D721Med (cell line): ENCODE measurements around the gene SECTM1.

Source experiments
- DNase-seq: peaks from one replicate; pipeline ENCODE4 v3.0.0; 2011; ENCODE audit warnings: low spot score; ENCODE audit not compliant: insufficient read length
- FAIRE-seq: peaks from 2 replicates; lab custom pipeline; 2011; peaks lifted over from hg19 to GRCh38; lab: Jason Lieb, UNC
- TF ChIP-seq, protein P1 (sequence below): IDR thresholded peaks from 2 replicates; pipeline ENCODE4 v1.5.1; 2012; ENCODE audit warnings: mild to moderate bottlenecking, control low read depth; ENCODE audit not compliant: insufficient read depth; ENCODE audit errors: missing control alignments

Gene SECTM1

DNA sequence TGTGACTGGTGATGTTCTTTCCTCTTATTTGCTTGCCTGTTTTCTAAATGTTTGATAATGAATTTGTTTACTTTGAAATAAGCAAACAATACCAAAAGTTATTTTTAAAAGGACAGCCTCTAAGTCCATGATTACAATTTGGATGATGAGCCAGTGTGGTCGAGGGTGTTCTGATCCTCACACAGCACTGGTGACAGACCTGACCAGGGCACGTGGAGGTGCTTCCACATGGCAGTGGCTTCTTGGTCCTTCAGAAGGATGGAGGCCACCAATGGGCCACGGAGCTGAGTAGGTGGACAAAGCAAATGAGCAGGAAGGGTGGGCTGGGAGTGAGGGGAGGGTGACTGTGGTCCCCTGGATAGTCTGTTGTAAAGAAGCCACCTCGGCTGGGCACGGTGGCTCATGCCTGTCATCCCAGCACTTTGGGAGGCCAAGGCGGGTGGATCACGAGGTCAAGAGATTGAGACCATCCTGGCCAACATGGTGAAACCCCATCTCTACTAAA, 21.3 kb upstream of the SECTM1 start:
- TF ChIP-seq, protein P1, sequence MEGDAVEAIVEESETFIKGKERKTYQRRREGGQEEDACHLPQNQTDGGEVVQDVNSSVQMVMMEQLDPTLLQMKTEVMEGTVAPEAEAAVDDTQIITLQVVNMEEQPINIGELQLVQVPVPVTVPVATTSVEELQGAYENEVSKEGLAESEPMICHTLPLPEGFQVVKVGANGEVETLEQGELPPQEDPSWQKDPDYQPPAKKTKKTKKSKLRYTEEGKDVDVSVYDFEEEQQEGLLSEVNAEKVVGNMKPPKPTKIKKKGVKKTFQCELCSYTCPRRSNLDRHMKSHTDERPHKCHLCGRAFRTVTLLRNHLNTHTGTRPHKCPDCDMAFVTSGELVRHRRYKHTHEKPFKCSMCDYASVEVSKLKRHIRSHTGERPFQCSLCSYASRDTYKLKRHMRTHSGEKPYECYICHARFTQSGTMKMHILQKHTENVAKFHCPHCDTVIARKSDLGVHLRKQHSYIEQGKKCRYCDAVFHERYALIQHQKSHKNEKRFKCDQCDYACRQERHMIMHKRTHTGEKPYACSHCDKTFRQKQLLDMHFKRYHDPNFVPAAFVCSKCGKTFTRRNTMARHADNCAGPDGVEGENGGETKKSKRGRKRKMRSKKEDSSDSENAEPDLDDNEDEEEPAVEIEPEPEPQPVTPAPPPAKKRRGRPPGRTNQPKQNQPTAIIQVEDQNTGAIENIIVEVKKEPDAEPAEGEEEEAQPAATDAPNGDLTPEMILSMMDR = no peak
- no peak for FAIRE-seq
- DNase-seq = no peak

DNA sequence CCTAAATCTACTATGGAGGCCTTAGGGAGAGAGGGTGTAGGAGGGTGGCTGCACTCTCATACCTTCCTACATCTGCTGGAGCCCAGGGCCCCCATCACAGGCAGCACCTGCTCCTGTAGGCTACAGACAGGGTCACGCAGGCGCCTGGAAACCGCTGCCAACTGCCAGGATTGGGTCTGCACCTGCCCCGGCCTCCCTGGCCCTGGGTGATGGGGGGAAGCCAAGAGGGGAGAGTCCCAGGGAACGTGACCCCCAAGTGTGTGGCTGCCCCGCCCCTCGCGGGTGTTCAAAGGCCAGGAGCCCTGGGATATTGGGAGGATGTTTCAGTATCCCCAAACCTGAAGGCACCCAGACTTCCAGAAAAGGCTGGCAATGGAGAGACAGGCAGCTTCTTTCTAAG, 19.9 kb upstream of the SECTM1 start:
- DNase-seq = no peak
- TF ChIP-seq, protein P1 = no peak
- no peak for FAIRE-seq

DNA sequence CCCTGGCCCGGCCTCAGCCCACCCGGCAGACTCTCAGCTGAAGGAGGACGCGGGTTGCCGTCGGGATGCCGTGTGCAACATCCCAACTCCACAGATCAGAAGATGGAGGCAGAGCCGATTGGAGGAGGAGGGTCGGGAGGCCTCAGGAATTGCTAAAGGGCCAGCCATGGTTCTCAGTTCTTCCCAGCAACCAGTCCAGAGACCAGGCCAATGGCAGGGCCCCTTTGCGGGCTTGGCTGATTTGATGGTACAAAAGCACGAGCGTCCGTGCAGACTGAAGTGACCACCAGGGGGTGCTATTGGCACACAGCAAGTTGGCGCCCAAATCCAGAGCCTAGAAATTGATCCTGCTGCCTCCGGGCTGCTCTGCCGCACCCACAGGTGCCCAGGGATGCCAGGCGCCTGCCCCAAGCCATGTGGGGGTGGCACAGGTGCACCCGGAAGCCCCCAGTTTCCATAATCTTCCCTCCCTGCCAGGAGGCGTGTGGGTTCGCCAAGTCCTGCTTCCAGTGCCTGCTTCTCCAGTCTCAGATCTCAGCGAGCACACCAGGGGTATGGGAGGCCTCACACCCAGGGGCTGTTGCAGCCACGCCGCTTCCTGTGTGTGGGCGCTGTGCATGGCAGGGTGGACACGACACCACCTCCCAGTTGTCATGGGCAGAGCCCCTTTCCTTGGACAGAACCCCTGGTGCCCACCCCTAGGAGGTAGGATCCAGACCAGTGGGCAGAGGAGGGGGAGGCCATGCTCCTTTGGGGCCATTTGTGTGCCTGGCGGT, 18.3 kb upstream of the SECTM1 start:
- TF ChIP-seq, protein P1 = peak; percentile 99
- no peak for FAIRE-seq
- peak; percentile 89 for DNase-seq

DNA sequence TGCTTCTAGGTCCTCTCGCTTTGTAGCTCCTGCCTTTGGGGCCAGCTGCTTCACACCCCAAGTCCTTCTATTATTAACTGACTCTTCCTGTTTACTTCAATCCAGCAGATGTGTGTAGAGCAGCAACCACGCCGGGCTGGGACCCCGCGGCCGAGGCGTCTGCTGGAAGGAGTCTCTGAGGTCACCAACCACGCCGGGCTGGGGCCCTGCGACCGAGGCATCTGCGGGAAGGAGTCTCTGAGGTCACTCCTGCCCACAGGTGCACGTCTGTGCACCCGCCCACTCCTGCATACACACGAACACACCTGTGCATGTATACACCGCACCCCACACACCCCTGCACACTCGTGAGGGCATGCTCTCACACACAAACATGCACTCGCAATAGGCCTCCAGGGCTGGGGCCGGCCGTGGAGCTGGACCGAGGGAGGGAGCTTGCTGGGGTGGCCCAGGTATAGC, 17.7 kb upstream of the SECTM1 start:
- FAIRE-seq = no peak
- no peak for DNase-seq
- TF ChIP-seq, protein P1 = no peak

DNA sequence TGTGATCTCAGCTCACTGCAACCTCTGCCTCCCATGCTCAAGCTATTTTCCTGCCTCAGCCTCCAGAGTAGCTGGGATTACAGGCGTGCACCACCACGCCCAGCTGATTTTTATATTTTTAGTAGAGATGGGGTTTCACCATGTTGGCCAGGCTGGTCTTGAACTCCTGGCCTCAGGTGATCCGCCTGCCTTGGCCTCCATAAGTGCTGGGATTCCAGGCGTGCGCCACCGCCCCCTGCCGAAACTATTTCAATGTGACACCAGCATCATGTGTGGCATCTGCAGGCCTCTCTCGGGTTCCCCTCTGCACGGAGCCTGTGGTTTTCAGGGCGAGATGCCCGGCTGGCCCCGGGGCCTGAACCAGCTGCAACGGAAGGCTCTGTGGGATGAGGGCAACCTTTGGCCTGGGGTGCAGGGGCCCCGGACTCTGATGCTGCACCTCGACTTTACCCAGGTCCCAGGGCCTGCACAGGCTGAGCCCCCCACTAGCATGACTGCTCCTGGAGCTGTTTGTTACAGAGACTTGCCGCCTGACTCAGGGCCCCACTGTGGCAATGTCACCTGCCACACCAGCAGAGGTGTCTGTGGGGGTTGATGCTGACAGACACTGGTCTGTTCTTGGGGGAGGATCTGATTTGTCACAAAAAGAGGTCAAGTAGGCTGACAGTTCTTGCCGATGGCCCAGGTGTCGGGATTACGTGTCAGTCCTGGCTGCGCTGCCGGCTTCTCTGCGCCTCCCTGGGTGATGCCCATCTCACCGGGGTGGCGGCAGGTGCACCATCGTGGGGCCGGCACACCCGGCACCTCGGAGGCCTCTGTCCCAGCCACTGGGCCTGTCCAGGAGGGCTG, 16.8 kb upstream of the SECTM1 start:
- no peak for FAIRE-seq
- no peak for DNase-seq
- TF ChIP-seq, protein P1 = peak; percentile 21

DNA sequence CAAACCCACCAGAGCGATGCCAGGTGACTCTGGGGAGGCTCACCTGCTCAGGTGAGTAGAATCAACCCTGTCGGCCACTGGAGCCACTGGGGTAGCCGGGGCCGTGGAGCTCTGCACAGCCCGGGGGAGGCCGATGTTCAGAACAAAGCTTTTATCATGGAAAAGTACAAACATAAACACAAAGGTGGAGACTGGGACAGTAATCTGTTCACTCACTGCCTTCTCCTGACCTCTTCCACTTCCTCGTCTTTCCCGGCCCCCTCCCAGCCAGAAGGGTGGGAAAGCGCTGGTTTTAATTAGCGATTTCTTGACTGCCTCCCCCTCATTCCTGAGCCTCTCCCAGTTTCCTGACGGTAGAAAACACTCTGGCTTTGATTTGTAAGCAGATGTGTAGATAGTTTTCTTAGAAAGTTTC, 15.7 kb upstream of the SECTM1 start:
- DNase-seq = no peak
- TF ChIP-seq, protein P1 = no peak
- FAIRE-seq = no peak
